Upper lobe of left lung (tissue), 4 donors: ENCODE results near the gene NPIPA1.
"Not testable (repeated sequence)": the region's sequence is repeated elsewhere in the genome, so short reads cannot be mapped to it uniquely, and the experiment has no call there.

Source experiments
- CTCF ChIP-seq, 6 experiments: fragments of 450-650 bp in 4 of 6; fragments of 200-600 bp in 2 of 6; sonication (generic) in 2 of 6; IDR thresholded peaks; one replicate each; pipeline ENCODE4 v1.5.1; 2016 to 2019; ENCODE audit warnings: antibody characterized with exemption in 6 of 6
- POLR2A ChIP-seq, 4 donors: fragments of 450-650 bp; IDR thresholded peaks; one replicate each; pipeline ENCODE4 v1.5.1; 2016 to 2017; ENCODE audit warnings: antibody characterized with exemption in 4 of 4, mild to moderate bottlenecking in 2 of 4

GRCh38 chr16:14973785-14974322 lies 36.6 kb downstream of the NPIPA1 start:
- TF ChIP-seq CTCF, POLR2A (IDR thresholded peaks at IDR 0.05): not testable (repeated sequence)
